ENCODE data around the gene RCCD1.

The RCCD1 gene

GRCh38 chr15:90953947-90954711 is 555 bp upstream of the RCCD1 start:
- Histone ChIP-seq H3K9ac (ENCODE audit: low read length) (no peak overlapping the region), H3K79me2 (ENCODE audit: control insufficient read depth, insufficient read depth, low read length) (no peaks in the 10 kb centered on the region), H3K27me3 (ENCODE audit: insufficient read depth, low read length, poor library complexity) (no peaks in the 10 kb centered on the region), H2BK15ac (replicated peaks; ENCODE audit: low read depth) (no peak overlapping the region), H3K23ac (ENCODE audit: low read length) (no peak overlapping the region), H2BK120ac (ENCODE audit: low read depth, low read length) (no peak overlapping the region), H3K4ac (ENCODE audit: low read depth, low read length) (no peak overlapping the region), H3K27ac (ENCODE audit: low read depth, low read length) (no peak overlapping the region), H4K5ac (ENCODE audit: low read length) (no peak overlapping the region), H2BK5ac (ENCODE audit: low read length) (no peak overlapping the region), H3K79me1 (ENCODE audit: low read length) (peaks cover 2% of the 10 kb centered on the region), H3K56ac (ENCODE audit: low read length) (peak overlapping the region; percentile 34), H3K4me2 (ENCODE audit: low read length) (no peak overlapping the region), H3K18ac (ENCODE audit: low read length) (no peak overlapping the region), H3K4me3 (ENCODE audit: low read length) (no peak overlapping the region), H3K36me3 (ENCODE audit: control insufficient read depth, insufficient read depth, low read length) (peaks cover 8% of the 10 kb centered on the region), H3K4me1 (ENCODE audit: control insufficient read depth, low read depth, low read length) (peaks cover 3% of the 10 kb centered on the region), H2AK5ac (ENCODE audit: low read length) (no peak overlapping the region), H4K8ac (ENCODE audit: low read depth, low read length) (no peak overlapping the region)
- DNase-seq, result no peak
- no CpG with 5 or more reads among the region's 16 CpGs for WGBS (ENCODE audit: extremely low coverage, insufficient coverage, low lambda C conversion rate)

GRCh38 chr15:90955624-90956273 is 1.1 kb downstream of the RCCD1 start:
- Histone ChIP-seq H3K4ac (ENCODE audit: low read depth, low read length) (peak overlapping the region; percentile 56), H3K56ac (ENCODE audit: low read length) (peak overlapping the region; percentile 96), H3K27ac (ENCODE audit: low read depth, low read length) (no peak overlapping the region), H3K4me1 (ENCODE audit: control insufficient read depth, low read depth, low read length) (peaks cover 3% of the 10 kb centered on the region), H2BK120ac (ENCODE audit: low read depth, low read length) (no peak overlapping the region), H3K36me3 (ENCODE audit: control insufficient read depth, insufficient read depth, low read length) (peaks cover 4% of the 10 kb centered on the region), H3K18ac (ENCODE audit: low read length) (no peak overlapping the region), H3K4me3 (ENCODE audit: low read length) (no peak overlapping the region), H3K27me3 (ENCODE audit: insufficient read depth, low read length, poor library complexity) (no peaks in the 10 kb centered on the region), H3K9ac (ENCODE audit: low read length) (peak overlapping the region; percentile 97), H2BK5ac (ENCODE audit: low read length) (no peak overlapping the region), H3K23ac (ENCODE audit: low read length) (peak overlapping the region; percentile 48), H3K79me2 (ENCODE audit: control insufficient read depth, insufficient read depth, low read length) (no peaks in the 10 kb centered on the region), H4K8ac (ENCODE audit: low read depth, low read length) (no peak overlapping the region), H2AK5ac (ENCODE audit: low read length) (peak overlapping the region; percentile 84), H3K4me2 (ENCODE audit: low read length) (peak overlapping the region; percentile 43), H4K5ac (ENCODE audit: low read length) (no peak overlapping the region), H3K79me1 (ENCODE audit: low read length) (peaks cover 2% of the 10 kb centered on the region), H2BK15ac (replicated peaks; ENCODE audit: low read depth) (no peak overlapping the region)
- no peak for DNase-seq
- WGBS (ENCODE audit: extremely low coverage, insufficient coverage, low lambda C conversion rate), result no CpG with 5 or more reads among the region's 20 CpGs

GRCh38 chr15:90956274-90957030 is 1.8 kb downstream of the RCCD1 start:
- peak overlapping the region; percentile 0 for H3K4ac ChIP-seq (ENCODE audit: low read depth, low read length)
- H4K5ac ChIP-seq (ENCODE audit: low read length), result no peak overlapping the region
- peaks cover 3% of the 10 kb centered on the region for H3K4me1 ChIP-seq (ENCODE audit: control insufficient read depth, low read depth, low read length)
- H2AK5ac ChIP-seq (ENCODE audit: low read length), result no peak overlapping the region
- WGBS (ENCODE audit: extremely low coverage, insufficient coverage, low lambda C conversion rate), result no CpG with 5 or more reads among the region's 56 CpGs
- H3K79me2 ChIP-seq (ENCODE audit: control insufficient read depth, insufficient read depth, low read length), result no peaks in the 10 kb centered on the region
- peak overlapping the region; percentile 94 for H3K23ac ChIP-seq (ENCODE audit: low read length)
- H3K79me1 ChIP-seq (ENCODE audit: low read length), result peaks cover 2% of the 10 kb centered on the region
- no peaks in the 10 kb centered on the region for H3K27me3 ChIP-seq (ENCODE audit: insufficient read depth, low read length, poor library complexity)
- H3K56ac ChIP-seq (ENCODE audit: low read length), result peak overlapping the region; percentile 91
- no peak overlapping the region for H2BK5ac ChIP-seq (ENCODE audit: low read length)
- peak overlapping the region; percentile 90 for H3K4me2 ChIP-seq (ENCODE audit: low read length)
- H3K36me3 ChIP-seq (ENCODE audit: control insufficient read depth, insufficient read depth, low read length), result peaks cover 4% of the 10 kb centered on the region
- no peak overlapping the region for H4K8ac ChIP-seq (ENCODE audit: low read depth, low read length)
- peak overlapping the region; percentile 54 for H3K4me3 ChIP-seq (ENCODE audit: low read length)
- H3K18ac ChIP-seq (ENCODE audit: low read length), result peak overlapping the region; percentile 29
- peak; percentile 88 for DNase-seq
- peak overlapping the region; percentile 85 for H3K9ac ChIP-seq (ENCODE audit: low read length)
- H2BK15ac ChIP-seq (replicated peaks; ENCODE audit: low read depth), result no peak overlapping the region
- H3K27ac ChIP-seq (ENCODE audit: low read depth, low read length), result no peak overlapping the region
- no peak overlapping the region for H2BK120ac ChIP-seq (ENCODE audit: low read depth, low read length)

- Histone ChIP-seq H4K8ac (ENCODE audit: low read depth, low read length) (no peak overlapping the region), H4K5ac (ENCODE audit: low read length) (no peak overlapping the region), H3K4ac (ENCODE audit: low read depth, low read length) (no peak overlapping the region), H3K27ac (ENCODE audit: low read depth, low read length) (no peak overlapping the region), H3K4me2 (ENCODE audit: low read length) (peak overlapping the region; percentile 90), H3K18ac (ENCODE audit: low read length) (peak overlapping the region; percentile 29), H3K23ac (ENCODE audit: low read length) (peak overlapping the region; percentile 94), H2BK5ac (ENCODE audit: low read length) (no peak overlapping the region), H2BK15ac (replicated peaks; ENCODE audit: low read depth) (no peak overlapping the region), H2BK120ac (ENCODE audit: low read depth, low read length) (no peak overlapping the region), H3K36me3 (ENCODE audit: control insufficient read depth, insufficient read depth, low read length) (peaks cover 4% of the 10 kb centered on the region), H3K4me1 (ENCODE audit: control insufficient read depth, low read depth, low read length) (peaks cover 3% of the 10 kb centered on the region), H3K27me3 (ENCODE audit: insufficient read depth, low read length, poor library complexity) (no peaks in the 10 kb centered on the region), H3K79me2 (ENCODE audit: control insufficient read depth, insufficient read depth, low read length) (no peaks in the 10 kb centered on the region), H3K56ac (ENCODE audit: low read length) (peak overlapping the region; percentile 91), H2AK5ac (ENCODE audit: low read length) (no peak overlapping the region), H3K9ac (ENCODE audit: low read length) (peak overlapping the region; percentile 85), H3K79me1 (ENCODE audit: low read length) (peaks cover 2% of the 10 kb centered on the region), H3K4me3 (ENCODE audit: low read length) (peak overlapping the region; percentile 54)
- peak; percentile 42 for DNase-seq
- no CpG with 5 or more reads among the region's 63 CpGs for WGBS (ENCODE audit: extremely low coverage, insufficient coverage, low lambda C conversion rate)
Measured at GRCh38 chr15:90957031-90957790, 2.5 kb downstream of the RCCD1 start.

DNA sequence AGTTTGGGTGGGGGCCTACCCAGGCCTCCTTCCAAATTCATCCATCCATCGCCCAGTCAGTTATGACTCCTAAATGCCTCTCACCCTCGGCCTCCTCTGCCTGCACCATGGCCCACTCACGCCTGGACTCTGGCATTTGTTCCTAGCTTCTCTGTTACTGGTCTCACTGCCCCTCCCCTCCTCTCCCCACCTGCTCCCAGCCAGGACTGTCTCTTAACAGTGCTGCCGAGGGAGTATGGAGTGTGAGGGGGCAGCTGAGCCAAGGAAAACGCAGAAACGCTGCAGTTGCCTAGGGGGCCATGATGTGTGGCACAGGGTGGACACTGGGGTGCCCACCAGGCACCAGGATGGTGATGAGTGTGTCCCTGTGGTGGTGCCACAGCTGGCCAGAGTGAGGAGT is 3.1 kb downstream of the RCCD1 start:
- no peak overlapping the region for H2BK15ac ChIP-seq (replicated peaks; ENCODE audit: low read depth)

More for the DNA sequence above, 3.1 kb downstream of the RCCD1 start:
- no peak overlapping the region for H3K18ac ChIP-seq (ENCODE audit: low read length)
- H3K27ac ChIP-seq (ENCODE audit: low read depth, low read length), result no peak overlapping the region
- no peak overlapping the region for H2AK5ac ChIP-seq (ENCODE audit: low read length)
- H4K8ac ChIP-seq (ENCODE audit: low read depth, low read length), result no peak overlapping the region
- no peaks in the 10 kb centered on the region for H3K27me3 ChIP-seq (ENCODE audit: insufficient read depth, low read length, poor library complexity)
- peaks cover 3% of the 10 kb centered on the region for H3K4me1 ChIP-seq (ENCODE audit: control insufficient read depth, low read depth, low read length)
- no peaks in the 10 kb centered on the region for H3K79me2 ChIP-seq (ENCODE audit: control insufficient read depth, insufficient read depth, low read length)
- no peak overlapping the region for H2BK5ac ChIP-seq (ENCODE audit: low read length)
- no peak overlapping the region for H3K4me3 ChIP-seq (ENCODE audit: low read length)
- H3K36me3 ChIP-seq (ENCODE audit: control insufficient read depth, insufficient read depth, low read length), result peaks cover 4% of the 10 kb centered on the region
- H3K23ac ChIP-seq (ENCODE audit: low read length), result peak overlapping the region; percentile 80
- no peak overlapping the region for H4K5ac ChIP-seq (ENCODE audit: low read length)
- no peak overlapping the region for H2BK120ac ChIP-seq (ENCODE audit: low read depth, low read length)
- no peak overlapping the region for H3K4me2 ChIP-seq (ENCODE audit: low read length)
- DNase-seq, result no peak
- WGBS (ENCODE audit: extremely low coverage, insufficient coverage, low lambda C conversion rate), result no CpG with 5 or more reads among the region's 6 CpGs
- peak overlapping the region; percentile 91 for H3K56ac ChIP-seq (ENCODE audit: low read length)
- H3K9ac ChIP-seq (ENCODE audit: low read length), result peak overlapping the region; percentile 40
- H3K79me1 ChIP-seq (ENCODE audit: low read length), result peaks cover 2% of the 10 kb centered on the region
- no peak overlapping the region for H3K4ac ChIP-seq (ENCODE audit: low read depth, low read length)
